Hematopoietic multipotent progenitor cell treated with erythropoietin and hydrocortisone succinate and interleukin-3 and kit ligand, for 6 days (in vitro differentiated cells): ENCODE data around the gene TRIM71.

Experiments used
- DNase-seq: peaks from one replicate; pipeline ENCODE4 v3.0.0-alpha.2; 2015

The TRIM71 gene

GRCh38 chr3:32868719-32869512, 51.1 kb downstream of the TRIM71 start:
- DNase-seq = no peak

- DNase-seq = no peak
Measured at GRCh38 chr3:32869513-32870047, 51.8 kb downstream of the TRIM71 start.

GRCh38 chr3:32870373-32871095, 52.7 kb downstream of the TRIM71 start:
- DNase-seq = no peak

- DNase-seq = no peak
Measured at GRCh38 chr3:32871273-32871672, 53.5 kb downstream of the TRIM71 start.

GRCh38 chr3:32872487-32873382, 54.9 kb downstream of the TRIM71 start:
- DNase-seq = no peak

GRCh38 chr3:32873531-32874130, 55.8 kb downstream of the TRIM71 start:
- DNase-seq = no peak

- DNase-seq = no peak
Measured at GRCh38 chr3:32876920-32877319, 59.1 kb downstream of the TRIM71 start.

- no peak for DNase-seq
Measured at GRCh38 chr3:32877598-32877997, 59.8 kb downstream of the TRIM71 start.

- no peak for DNase-seq
Measured at GRCh38 chr3:32880225-32880624, 62.4 kb downstream of the TRIM71 start.

- DNase-seq = no peak
Measured at GRCh38 chr3:32881624-32882023, 63.8 kb downstream of the TRIM71 start.

- DNase-seq = no peak
Measured at GRCh38 chr3:32882189-32882588, 64.4 kb downstream of the TRIM71 start.

- no peak for DNase-seq
Measured at GRCh38 chr3:32882603-32883025, 64.8 kb downstream of the TRIM71 start.

GRCh38 chr3:32883817-32884216, 66.0 kb downstream of the TRIM71 start:
- DNase-seq = no peak

GRCh38 chr3:32884591-32884990, 66.8 kb downstream of the TRIM71 start:
- DNase-seq = no peak

GRCh38 chr3:32885283-32885901, 67.6 kb downstream of the TRIM71 start:
- DNase-seq = no peak

- DNase-seq = no peak
Measured at GRCh38 chr3:32886296-32886695, 68.5 kb downstream of the TRIM71 start.

GRCh38 chr3:32886911-32887310, 69.1 kb downstream of the TRIM71 start:
- DNase-seq = no peak

GRCh38 chr3:32888739-32889138, 70.9 kb downstream of the TRIM71 start:
- no peak for DNase-seq

GRCh38 chr3:32890420-32891276, 72.9 kb downstream of the TRIM71 start:
- no peak for DNase-seq

GRCh38 chr3:32891365-32891764, 73.6 kb downstream of the TRIM71 start:
- no peak for DNase-seq
